ENCODE measurements around the gene CRACR2A. TPM values are rescaled to one million over a fixed set of nuclear protein-coding genes. Genes with fewer than 3 reads are reported as not detected.

CRACR2A gene
- total and polyA plus RNA-seq, 2 donors from 2014 or later, result 0.22 to 6.1 TPM

DNA sequence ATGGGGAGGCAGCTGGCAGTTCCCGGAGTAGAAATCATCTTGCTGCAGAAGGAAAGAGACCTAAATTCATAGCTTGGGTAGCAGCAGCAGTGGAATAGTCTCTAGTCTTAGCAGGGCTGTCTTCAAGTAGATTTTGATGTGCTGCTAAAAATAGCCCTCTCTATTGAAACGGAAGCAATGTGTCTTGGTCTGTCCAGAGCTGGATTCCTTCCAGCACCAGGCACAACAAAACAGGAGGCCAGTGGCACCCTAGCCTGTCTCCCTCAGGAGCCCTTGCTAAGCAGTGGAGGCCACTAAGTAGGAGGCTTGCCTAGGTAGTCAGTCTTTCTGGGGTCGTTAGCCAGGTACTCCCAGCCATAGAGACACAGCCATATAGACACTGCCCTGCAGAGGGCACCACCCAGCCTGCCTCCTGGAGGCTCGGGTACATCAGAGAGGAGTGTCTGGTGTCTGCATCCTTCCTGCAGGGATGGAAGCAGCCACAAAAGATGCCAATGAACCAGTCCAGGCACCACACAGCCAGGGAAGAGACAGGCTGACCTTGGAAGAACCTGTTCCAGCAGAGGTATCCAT is 97.5 kb downstream of the CRACR2A start:
- Histone ChIP-seq H3K4me1 (ENCODE audit: control insufficient read depth in 2 of 3, insufficient read depth in 2 of 3, low read depth in 1 of 3, low read length in 3 of 3) (no peaks in the 10 kb centered on the region), H3K4me3 (ENCODE audit: low read length in 3 of 3) (no peak overlapping the region), H3K36me3 (ENCODE audit: control insufficient read depth in 2 of 3, insufficient read depth in 3 of 3, low read length in 3 of 3) (no peaks in the 10 kb centered on the region), H3K27ac (ENCODE audit: low read depth in 2 of 2, low read length in 2 of 2) (no peak overlapping the region), H3K9ac (ENCODE audit: low read length in 3 of 3) (no peak overlapping the region), H3K9me3 (ENCODE audit: control insufficient read depth in 2 of 3, insufficient read depth in 1 of 3, low read length in 3 of 3) (no peaks in the 10 kb centered on the region), H3K27me3 (ENCODE audit: control insufficient read depth, insufficient read depth, low read length) (no peaks in the 10 kb centered on the region)
- intact Hi-C loops (cut with DNase I), result no loop called here
- no peak for FAIRE-seq
- TF ChIP-seq, protein P1, sequence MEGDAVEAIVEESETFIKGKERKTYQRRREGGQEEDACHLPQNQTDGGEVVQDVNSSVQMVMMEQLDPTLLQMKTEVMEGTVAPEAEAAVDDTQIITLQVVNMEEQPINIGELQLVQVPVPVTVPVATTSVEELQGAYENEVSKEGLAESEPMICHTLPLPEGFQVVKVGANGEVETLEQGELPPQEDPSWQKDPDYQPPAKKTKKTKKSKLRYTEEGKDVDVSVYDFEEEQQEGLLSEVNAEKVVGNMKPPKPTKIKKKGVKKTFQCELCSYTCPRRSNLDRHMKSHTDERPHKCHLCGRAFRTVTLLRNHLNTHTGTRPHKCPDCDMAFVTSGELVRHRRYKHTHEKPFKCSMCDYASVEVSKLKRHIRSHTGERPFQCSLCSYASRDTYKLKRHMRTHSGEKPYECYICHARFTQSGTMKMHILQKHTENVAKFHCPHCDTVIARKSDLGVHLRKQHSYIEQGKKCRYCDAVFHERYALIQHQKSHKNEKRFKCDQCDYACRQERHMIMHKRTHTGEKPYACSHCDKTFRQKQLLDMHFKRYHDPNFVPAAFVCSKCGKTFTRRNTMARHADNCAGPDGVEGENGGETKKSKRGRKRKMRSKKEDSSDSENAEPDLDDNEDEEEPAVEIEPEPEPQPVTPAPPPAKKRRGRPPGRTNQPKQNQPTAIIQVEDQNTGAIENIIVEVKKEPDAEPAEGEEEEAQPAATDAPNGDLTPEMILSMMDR (IDR thresholded peaks at IDR 0.05; ENCODE audit: borderline replicate concordance, extremely low read depth, insufficient read depth), result no peak
- DNase-seq, result no peak

- intact Hi-C loops (cut with DNase I), result no loop called here
These were observed 101.1 kb downstream of the CRACR2A start for GRCh38 chr12:3651585-3652424.

GRCh38 chr12:3647504-3647903 is 105.4 kb downstream of the CRACR2A start:
- Histone ChIP-seq H3K9me3 (ENCODE audit: control insufficient read depth in 2 of 3, insufficient read depth in 1 of 3, low read length in 3 of 3) (no peaks in the 10 kb centered on the region), H3K36me3 (ENCODE audit: control insufficient read depth in 2 of 3, insufficient read depth in 3 of 3, low read length in 3 of 3) (no peaks in the 10 kb centered on the region), H3K27ac (ENCODE audit: low read depth in 2 of 2, low read length in 2 of 2) (no peak overlapping the region), H3K4me3 (ENCODE audit: low read length in 3 of 3) (no peak overlapping the region), H3K9ac (ENCODE audit: low read length in 3 of 3) (no peak overlapping the region), H3K27me3 (ENCODE audit: control insufficient read depth, insufficient read depth, low read length) (no peaks in the 10 kb centered on the region), H3K4me1 (ENCODE audit: control insufficient read depth in 2 of 3, insufficient read depth in 2 of 3, low read depth in 1 of 3, low read length in 3 of 3) (peaks cover 0 to 6% (median 0%) of the 10 kb centered on the region in 3 donors)
- DNase-seq, result no peak
- FAIRE-seq, result no peak
- intact Hi-C loops (cut with DNase I), result no loop called here
- TF ChIP-seq, protein P1 (IDR thresholded peaks at IDR 0.05; ENCODE audit: borderline replicate concordance, extremely low read depth, insufficient read depth), result no peak

More at GRCh38 chr12:3651585-3652424, 101.1 kb downstream of the CRACR2A start:
- no peak overlapping the region for H3K4me3 ChIP-seq (ENCODE audit: low read length in 3 of 3)
- FAIRE-seq, result no peak
- H3K9ac ChIP-seq (ENCODE audit: low read length in 3 of 3), result no peak overlapping the region
- H3K4me1 ChIP-seq (ENCODE audit: control insufficient read depth in 2 of 3, insufficient read depth in 2 of 3, low read depth in 1 of 3, low read length in 3 of 3), result no peaks in the 10 kb centered on the region
- no peaks in the 10 kb centered on the region for H3K36me3 ChIP-seq (ENCODE audit: control insufficient read depth in 2 of 3, insufficient read depth in 3 of 3, low read length in 3 of 3)
- peak in 2 of 5 donors; percentile 37 to 41 for DNase-seq
- no peaks in the 10 kb centered on the region for H3K9me3 ChIP-seq (ENCODE audit: control insufficient read depth in 2 of 3, insufficient read depth in 1 of 3, low read length in 3 of 3)
- H3K27me3 ChIP-seq (ENCODE audit: control insufficient read depth, insufficient read depth, low read length), result no peaks in the 10 kb centered on the region
- TF ChIP-seq, protein P1 (IDR thresholded peaks at IDR 0.05; ENCODE audit: borderline replicate concordance, extremely low read depth, insufficient read depth), result no peak
- H3K27ac ChIP-seq (ENCODE audit: low read depth in 2 of 2, low read length in 2 of 2), result no peak overlapping the region
